ENCODE data around the gene PCBP4. TPM values are rescaled to one million over a fixed set of nuclear protein-coding genes. Genes with fewer than 3 reads are reported as not detected.
A peak's percentile ranks its signal among the peaks of the same experiment; 100 is the strongest.
"Not testable (repeated sequence)": the region's sequence is repeated elsewhere in the genome, so short reads cannot be mapped to it uniquely, and the experiment has no call there.

PCBP4 gene
- total RNA-seq, 2 donors from 2014 or later = 20.2 to 28.7 TPM

DNA sequence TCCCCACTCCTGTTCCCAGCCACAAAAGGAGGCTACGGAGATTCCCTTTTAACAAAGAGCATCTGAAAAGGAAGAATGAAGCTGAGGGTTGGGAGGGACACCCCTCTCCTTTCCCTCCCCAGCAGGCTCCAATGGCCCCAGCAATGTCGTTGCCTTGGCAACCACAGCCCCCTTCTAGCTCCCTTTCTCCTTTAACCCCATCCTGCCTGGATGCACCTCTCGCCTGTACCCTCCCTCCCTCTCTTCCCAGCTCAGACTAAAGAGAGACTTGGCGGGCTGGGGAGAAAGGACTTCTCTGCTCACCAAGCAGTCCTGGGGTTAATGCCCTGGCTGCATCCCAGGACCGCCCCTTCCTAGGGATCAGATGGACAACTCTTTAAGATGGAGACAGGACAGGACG lies 35.5 kb upstream of the PCBP4 start:
- no peaks in the 10 kb centered on the region for H3K9me3 ChIP-seq (ENCODE audit: control insufficient read depth, low read length, poor library complexity, severe bottlenecking)
- no peak overlapping the region for H3K4me3 Mint-ChIP-seq
- ATAC-seq = no peak
- DNase-seq = no peak
- H3K27ac Mint-ChIP-seq = peak overlapping the region; percentile 47
- H3K27me3 Mint-ChIP-seq = no peaks in the 10 kb centered on the region
- peaks cover 12% of the 10 kb centered on the region for H3K4me1 Mint-ChIP-seq
- no peaks in the 10 kb centered on the region for H3K36me3 Mint-ChIP-seq (ENCODE audit: low read depth)

DNA sequence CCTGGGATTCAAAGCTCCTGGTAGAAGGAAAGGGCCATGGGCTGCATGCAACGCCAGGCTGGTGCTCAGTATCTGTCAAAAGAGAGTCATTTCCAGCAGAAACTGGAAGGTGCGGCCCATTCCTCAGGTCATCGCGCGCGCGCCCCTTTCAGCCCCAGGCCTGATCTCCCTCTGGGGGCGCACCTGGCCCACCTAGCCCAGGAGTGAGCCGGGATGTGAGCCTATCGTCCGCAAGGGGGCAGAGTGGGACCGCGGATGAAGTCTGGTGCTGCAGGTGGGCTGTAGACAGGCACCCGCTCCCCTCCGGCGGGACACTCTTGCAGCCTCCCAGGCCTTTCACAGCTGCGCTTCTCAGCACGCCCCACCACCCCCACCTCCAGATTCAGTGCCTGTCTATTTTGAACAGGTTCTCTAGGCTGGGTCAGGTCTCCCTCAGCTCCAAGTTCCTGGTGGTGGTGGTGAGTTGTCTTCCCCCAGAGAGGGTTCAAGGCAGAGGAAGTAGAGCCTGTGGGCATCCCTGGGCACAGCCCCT lies 34.3 kb upstream of the PCBP4 start:
- no peaks in the 10 kb centered on the region for H3K9me3 ChIP-seq (ENCODE audit: control insufficient read depth, low read length, poor library complexity, severe bottlenecking)
- H3K36me3 Mint-ChIP-seq (ENCODE audit: low read depth) = no peaks in the 10 kb centered on the region
- DNase-seq = peak; percentile 77 to 83 (median 80)
- peak; percentile 97 for ATAC-seq
- no peaks in the 10 kb centered on the region for H3K27me3 Mint-ChIP-seq
- no peak overlapping the region for H3K4me3 Mint-ChIP-seq
- peaks cover 18% of the 10 kb centered on the region for H3K4me1 Mint-ChIP-seq
- H3K27ac Mint-ChIP-seq = no peak overlapping the region

DNA sequence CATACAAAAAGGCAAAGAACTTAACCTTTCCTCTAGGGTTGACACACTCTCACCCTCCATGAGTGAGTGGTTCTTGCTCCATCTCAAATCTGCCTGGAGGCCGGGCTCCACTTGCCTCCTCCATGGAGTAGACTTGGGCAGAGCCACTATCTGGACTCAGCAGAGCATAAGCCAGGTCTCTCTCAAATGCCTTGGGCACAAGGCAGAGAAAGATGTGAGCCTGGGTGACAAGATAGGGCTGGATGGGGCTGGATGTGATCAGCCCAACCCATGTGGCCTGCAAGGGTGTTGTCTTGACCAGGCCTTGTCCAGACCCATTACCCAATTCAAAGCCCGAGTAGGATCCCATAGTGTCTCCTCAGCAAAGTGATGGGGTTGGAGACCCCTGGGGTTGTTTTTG lies 32.6 kb upstream of the PCBP4 start:
- H3K4me1 Mint-ChIP-seq = peaks cover 23% of the 10 kb centered on the region
- no peak for ATAC-seq
- H3K27ac Mint-ChIP-seq = no peak overlapping the region
- no peak for DNase-seq
- no peaks in the 10 kb centered on the region for H3K9me3 ChIP-seq (ENCODE audit: control insufficient read depth, low read length, poor library complexity, severe bottlenecking)
- no peak overlapping the region for H3K4me3 Mint-ChIP-seq
- no peaks in the 10 kb centered on the region for H3K27me3 Mint-ChIP-seq
- peaks cover 2% of the 10 kb centered on the region for H3K36me3 Mint-ChIP-seq (ENCODE audit: low read depth)

DNA sequence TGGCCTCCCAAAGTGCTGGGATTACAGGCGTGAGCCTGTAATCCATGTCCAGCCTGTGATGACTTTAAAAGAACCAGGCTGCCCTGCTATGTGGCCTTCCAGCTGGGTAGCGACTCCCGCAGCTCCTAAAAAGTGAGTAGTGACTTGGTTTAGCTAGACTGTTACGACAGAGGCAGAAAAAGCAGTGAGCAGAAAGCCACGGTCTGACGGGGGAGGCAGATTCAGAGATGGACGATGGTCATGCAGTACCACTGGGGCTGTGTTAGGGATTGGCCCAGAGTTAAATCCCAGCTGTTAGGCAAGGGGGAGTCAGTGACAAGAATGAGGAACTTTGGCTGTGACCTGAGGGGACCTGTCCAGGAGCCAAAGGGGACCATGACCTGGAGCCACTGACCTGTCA lies 31.5 kb upstream of the PCBP4 start:
- ATAC-seq = no peak
- H3K4me3 Mint-ChIP-seq = no peak overlapping the region
- H3K36me3 Mint-ChIP-seq (ENCODE audit: low read depth) = peaks cover 2% of the 10 kb centered on the region
- DNase-seq = no peak
- no peaks in the 10 kb centered on the region for H3K27me3 Mint-ChIP-seq
- H3K27ac Mint-ChIP-seq = no peak overlapping the region
- peaks cover 26% of the 10 kb centered on the region for H3K4me1 Mint-ChIP-seq
- H3K9me3 ChIP-seq (ENCODE audit: control insufficient read depth, low read length, poor library complexity, severe bottlenecking) = no peaks in the 10 kb centered on the region

DNA sequence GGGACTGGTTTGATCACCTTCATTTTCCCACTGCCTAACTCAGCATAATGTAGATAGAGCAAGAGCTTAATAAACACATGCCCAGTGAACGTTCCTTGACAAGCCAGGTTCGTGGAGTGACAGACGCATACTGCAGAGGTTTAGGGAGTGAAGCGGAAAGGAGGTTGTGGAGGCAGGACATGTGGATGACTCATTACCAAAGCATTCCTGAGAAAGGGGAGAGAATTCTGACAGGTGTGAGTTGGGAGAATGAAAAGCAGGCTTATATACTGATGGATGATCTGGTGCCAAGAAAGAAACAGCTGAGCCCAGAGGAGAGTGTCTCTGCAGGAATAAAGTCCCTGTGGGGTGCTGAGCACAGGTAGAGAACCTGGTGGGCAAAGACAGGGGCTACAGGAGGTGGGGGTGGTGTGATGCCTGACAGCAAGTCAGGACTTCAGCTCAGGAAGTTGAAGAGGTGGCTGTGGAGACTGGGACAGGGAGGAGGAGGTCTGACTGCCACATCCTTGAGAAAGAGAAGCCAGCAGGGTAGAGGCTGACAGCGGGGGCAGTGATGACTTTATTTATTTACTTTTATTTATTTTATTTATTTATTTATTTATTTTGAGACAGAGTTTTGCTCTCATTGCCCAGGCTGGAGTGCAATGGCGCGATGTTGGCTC lies 30.8 kb upstream of the PCBP4 start:
- no peaks in the 10 kb centered on the region for H3K27me3 Mint-ChIP-seq
- no peak overlapping the region for H3K4me3 Mint-ChIP-seq
- H3K36me3 Mint-ChIP-seq (ENCODE audit: low read depth) = peaks cover 2% of the 10 kb centered on the region
- peaks cover 26% of the 10 kb centered on the region for H3K4me1 Mint-ChIP-seq
- DNase-seq = no peak
- no peaks in the 10 kb centered on the region for H3K9me3 ChIP-seq (ENCODE audit: control insufficient read depth, low read length, poor library complexity, severe bottlenecking)
- no peak for ATAC-seq
- peak overlapping the region; percentile 45 for H3K27ac Mint-ChIP-seq

DNA sequence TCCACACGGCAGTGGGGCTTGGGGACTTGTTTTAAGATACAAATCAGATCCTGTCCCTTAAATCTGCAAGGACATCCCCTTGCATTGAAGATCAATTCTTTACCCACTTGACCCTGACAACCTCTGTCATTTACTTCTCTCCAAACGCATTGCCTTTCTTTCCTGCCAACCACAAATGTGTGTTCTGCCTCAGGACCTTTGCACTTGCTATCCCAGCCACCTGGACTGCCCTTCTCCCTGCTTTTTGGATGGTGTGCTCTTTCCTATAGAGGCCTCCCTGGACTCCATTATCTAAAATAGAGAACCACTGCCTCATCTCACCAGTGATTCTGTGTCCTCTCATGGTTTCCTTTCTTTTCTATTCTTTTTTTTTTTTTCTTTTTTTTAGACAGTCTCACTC lies 29.9 kb upstream of the PCBP4 start:
- DNase-seq (no peak), ATAC-seq (no peak)
- no peaks in the 10 kb centered on the region for H3K9me3 ChIP-seq (ENCODE audit: control insufficient read depth, low read length, poor library complexity, severe bottlenecking)
- Mint-ChIP-seq H3K4me1 (peaks cover 26% of the 10 kb centered on the region), H3K27ac (peak overlapping the region; percentile 45), H3K36me3 (ENCODE audit: low read depth) (peaks cover 2% of the 10 kb centered on the region), H3K27me3 (no peaks in the 10 kb centered on the region), H3K4me3 (peak overlapping the region; percentile 67)

DNA sequence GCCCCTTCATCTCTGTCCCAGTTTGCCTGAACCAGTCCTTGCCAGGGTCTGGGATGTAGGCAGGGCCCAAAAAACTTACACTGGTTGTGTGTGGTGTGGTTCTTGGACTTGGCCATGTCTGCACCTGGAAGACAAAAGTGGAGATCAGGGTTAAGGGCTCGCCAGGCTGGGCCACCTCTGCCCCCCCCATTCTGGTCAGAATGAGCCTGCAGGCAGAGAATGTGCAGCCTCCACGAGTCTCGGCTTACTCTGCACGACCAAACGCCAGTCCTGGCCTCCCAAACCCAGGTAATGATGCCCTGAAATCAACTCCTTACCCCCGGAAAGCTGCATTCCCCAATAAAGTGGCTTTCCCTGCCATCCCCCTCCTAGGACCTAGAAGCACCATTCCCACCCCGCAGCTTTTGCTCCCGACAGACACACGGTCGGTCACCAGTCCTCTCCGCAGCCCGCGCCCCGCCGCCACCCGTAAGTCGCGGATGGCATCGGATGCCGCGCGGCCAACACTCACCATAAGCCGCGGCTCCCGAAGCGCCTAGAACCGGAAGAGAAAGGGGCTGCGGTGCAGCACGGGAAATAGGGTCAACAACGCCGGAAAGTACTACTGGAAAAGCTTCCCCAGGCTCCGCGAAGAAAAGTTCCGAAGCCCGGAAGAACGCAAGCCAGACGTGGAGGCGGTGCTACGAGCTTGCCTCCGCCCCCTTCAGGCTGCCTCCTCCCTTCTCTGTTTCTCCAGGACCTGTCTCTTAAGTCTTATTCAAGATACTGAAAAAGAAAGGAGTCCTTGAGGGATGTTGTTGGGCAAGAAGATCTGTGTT lies 28.3 kb upstream of the PCBP4 start, which contains the start of gene RPL29:
TSS of gene RPL29 (minus strand) at position 550 of the 818 bp plus-strand sequence. CDS start at position 116, 434 bp downstream.
- Mint-ChIP-seq H3K4me1 (peaks cover 20% of the 10 kb centered on the region), H3K36me3 (ENCODE audit: low read depth) (peaks cover 2% of the 10 kb centered on the region), H3K4me3 (peak within 1 kb of the TSS; percentile 100), H3K27me3 (no peaks in the 10 kb centered on the region), H3K27ac (peak within 1 kb of the TSS; percentile 99)
- H3K9me3 ChIP-seq (ENCODE audit: control insufficient read depth, low read length, poor library complexity, severe bottlenecking) = no peaks in the 10 kb centered on the region
- ATAC-seq (peak; percentile 98), DNase-seq (peak; percentile 77 to 88 (median 85))

DNA sequence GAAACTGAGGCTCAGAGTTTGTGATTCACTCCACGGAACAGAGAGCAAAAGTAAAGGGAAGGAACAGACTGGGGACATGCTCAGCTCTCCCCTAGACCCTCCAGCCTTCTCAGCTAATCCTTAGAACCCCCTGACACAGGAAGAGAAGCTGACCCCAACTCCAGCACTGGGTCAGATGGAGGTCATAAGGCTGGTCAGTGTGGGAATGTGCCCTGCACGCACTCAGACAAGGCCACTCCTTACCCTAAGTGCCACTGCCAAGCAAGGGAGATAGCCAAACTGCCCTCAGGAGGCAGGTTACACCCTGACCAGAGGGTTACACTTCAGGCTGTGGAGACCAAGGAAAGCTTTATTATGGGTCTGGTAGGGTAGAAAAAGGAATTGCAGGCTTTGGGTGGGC lies 27.3 kb upstream of the PCBP4 start:
- ATAC-seq = no peak
- Mint-ChIP-seq H3K4me1 (peaks cover 20% of the 10 kb centered on the region), H3K27ac (peak overlapping the region; percentile 99), H3K27me3 (no peaks in the 10 kb centered on the region), H3K36me3 (ENCODE audit: low read depth) (peaks cover 2% of the 10 kb centered on the region), H3K4me3 (peak overlapping the region; percentile 100)
- no peaks in the 10 kb centered on the region for H3K9me3 ChIP-seq (ENCODE audit: control insufficient read depth, low read length, poor library complexity, severe bottlenecking)
- no peak for DNase-seq

DNA sequence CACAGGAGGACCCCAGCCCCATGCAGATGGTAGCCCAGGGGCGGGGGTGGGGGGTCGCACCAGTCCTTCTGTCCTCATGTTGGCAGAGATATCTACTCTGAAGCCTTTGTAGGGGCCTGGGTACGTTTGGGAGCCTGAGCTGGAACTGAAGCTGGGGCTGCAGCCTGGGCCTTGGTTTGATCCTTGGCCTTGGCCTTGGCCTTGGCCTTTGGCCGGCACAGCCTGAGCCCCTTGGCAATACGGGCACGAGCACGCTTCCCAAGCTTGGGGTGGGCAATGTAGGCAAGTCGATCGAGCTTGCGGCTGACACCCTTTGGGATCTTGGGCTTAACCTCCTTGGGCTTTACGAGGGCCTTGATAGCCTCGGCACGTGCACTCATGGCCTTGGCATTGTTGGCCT lies 26.4 kb upstream of the PCBP4 start:
- Mint-ChIP-seq H3K27ac (peak overlapping the region; percentile 99), H3K4me3 (peak overlapping the region; percentile 39), H3K4me1 (peaks cover 20% of the 10 kb centered on the region)
- H3K27me3 Mint-ChIP-seq; H3K36me3 Mint-ChIP-seq (ENCODE audit: low read depth); DNase-seq; H3K9me3 ChIP-seq (ENCODE audit: control insufficient read depth, low read length, poor library complexity, severe bottlenecking); ATAC-seq: not testable (repeated sequence)

DNA sequence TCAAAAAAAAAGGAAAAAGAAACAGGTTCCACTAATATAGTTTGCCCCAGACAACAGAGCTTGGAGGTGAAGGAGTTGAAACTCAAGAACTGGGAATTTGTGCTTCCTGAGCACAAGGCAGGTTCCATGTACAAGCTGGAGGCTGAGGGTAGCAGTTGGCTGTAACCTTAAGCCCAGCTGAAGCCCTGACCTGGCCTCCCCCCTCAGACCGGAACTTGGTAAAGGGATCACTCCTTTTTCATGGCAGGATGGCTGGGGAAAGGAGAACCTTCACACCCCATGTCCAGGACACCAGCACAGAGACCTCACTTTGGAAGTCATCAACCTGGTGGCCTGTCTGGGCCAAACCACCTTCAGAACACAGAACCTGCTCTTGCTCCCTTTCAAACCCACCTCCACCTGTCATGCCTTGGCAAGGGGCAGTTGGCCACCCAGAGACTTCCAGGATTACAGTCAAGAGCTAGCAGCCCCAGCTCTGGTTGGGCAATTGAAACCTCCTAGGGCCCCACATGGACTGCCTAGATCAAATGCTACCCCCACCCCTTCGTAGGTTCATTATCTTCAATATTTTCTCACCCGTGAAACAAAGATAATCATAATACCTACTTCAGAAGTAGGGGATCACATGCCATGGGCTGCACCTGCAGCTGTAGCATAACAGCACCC lies 24.9 kb upstream of the PCBP4 start:
- DNase-seq = no peak
- no peaks in the 10 kb centered on the region for H3K9me3 ChIP-seq (ENCODE audit: control insufficient read depth, low read length, poor library complexity, severe bottlenecking)
- no peak for ATAC-seq
- H3K27me3 Mint-ChIP-seq = no peaks in the 10 kb centered on the region
- H3K36me3 Mint-ChIP-seq (ENCODE audit: low read depth) = peaks cover 2% of the 10 kb centered on the region
- H3K4me1 Mint-ChIP-seq = peaks cover 16% of the 10 kb centered on the region
- H3K27ac Mint-ChIP-seq = no peak overlapping the region
- H3K4me3 Mint-ChIP-seq = peak overlapping the region; percentile 36

DNA sequence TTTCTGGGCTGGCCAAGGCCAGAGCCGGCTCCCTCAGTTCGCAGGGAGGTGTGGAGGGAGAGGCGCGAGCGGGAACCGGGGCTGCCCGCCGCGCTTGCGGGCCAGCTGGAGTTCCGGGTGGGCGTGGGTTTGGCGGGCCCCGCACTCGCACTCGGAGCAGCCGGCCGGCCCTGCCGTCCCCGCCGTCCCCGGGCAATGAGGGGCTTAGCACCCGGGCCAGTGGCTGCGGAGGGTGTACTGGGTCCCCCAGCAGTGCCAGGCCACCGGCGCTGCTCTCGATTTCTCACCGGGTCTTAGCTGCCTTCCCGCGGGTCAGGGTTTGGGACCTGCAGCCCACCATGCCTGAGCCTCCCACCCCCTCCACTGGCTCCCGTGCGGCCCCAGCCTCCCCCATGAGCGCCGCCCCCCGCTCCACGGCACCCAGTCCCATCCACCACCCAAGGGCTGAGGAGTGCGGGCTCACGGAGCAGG lies 23.3 kb upstream of the PCBP4 start:
- H3K4me3 Mint-ChIP-seq; H3K36me3 Mint-ChIP-seq (ENCODE audit: low read depth); H3K27me3 Mint-ChIP-seq; H3K4me1 Mint-ChIP-seq; ATAC-seq; DNase-seq; H3K9me3 ChIP-seq (ENCODE audit: control insufficient read depth, low read length, poor library complexity, severe bottlenecking): not testable (repeated sequence)
- H3K27ac Mint-ChIP-seq = peak overlapping the region; percentile 32

DNA sequence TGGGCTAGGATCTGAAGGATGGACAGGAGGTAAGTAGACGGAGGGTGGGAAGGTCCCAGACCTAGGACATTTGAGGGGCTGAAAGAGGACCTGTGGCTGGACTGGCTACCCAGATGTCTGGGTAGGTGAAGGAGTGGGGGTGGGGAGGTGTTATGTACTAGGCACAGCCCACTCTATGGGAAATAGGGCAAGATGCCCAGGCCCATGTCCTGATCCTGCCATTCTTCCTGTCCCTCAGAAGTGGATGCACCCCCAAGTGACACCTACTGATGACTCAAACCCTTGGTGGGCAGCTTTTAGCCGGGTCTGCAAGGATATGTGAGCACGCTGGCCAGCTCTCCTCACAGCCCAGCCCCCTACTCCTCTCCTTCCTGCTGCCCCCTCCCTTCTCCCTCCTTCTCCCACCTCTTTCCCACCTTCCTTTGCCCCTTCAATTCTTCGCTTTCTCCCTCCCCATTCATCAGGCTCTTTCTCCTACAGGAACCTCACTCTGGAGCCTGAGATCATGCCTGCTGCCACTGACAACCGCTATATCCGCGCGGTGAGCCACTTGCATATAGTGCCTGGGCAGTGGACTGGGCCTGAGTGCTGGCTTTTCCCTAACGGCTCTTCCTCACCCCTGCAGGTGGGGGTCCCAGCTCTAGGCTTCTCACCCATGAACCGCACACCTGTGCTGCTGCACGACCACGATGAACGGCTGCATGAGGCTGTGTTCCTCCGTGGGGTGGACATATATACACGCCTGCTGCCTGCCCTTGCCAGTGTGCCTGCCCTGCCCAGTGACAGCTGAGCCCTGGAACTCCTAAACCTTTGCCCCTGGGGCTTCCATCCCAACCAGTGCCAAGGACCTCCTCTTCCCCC lies 21.3 kb upstream of the PCBP4 start:
- no peak overlapping the region for H3K4me3 Mint-ChIP-seq
- H3K27me3 Mint-ChIP-seq = no peaks in the 10 kb centered on the region
- no peaks in the 10 kb centered on the region for H3K9me3 ChIP-seq (ENCODE audit: control insufficient read depth, low read length, poor library complexity, severe bottlenecking)
- peaks cover 3% of the 10 kb centered on the region for H3K4me1 Mint-ChIP-seq
- no peaks in the 10 kb centered on the region for H3K36me3 Mint-ChIP-seq (ENCODE audit: low read depth)
- no peak for DNase-seq
- ATAC-seq = no peak
- H3K27ac Mint-ChIP-seq = peak overlapping the region; percentile 70

Data from T-helper 17 cell (primary cell).